Subcutaneous adipose tissue (tissue), 4 donors: Measurements from ENCODE around the gene KIF5A. TPM values are rescaled to one million over a fixed set of nuclear protein-coding genes. Genes with fewer than 3 reads are reported as not detected.

Experiments used
- total RNA-seq, 4 donors: library from RNA; depleted of rRNA; stranded (reverse); fragments of >200 nt; gene quantifications; one replicate each; pipeline ENCODE4 v1.1.0, GENCODE V29; 2016
- TF ChIP-seq, protein P1 (sequence below): fragments of 450-650 bp; IDR thresholded peaks from one replicate; pipeline ENCODE4 v1.5.1; 2016; ENCODE audit warnings: low read depth, mild to moderate bottlenecking, control low read depth, antibody characterized with exemption, moderate library complexity

Gene KIF5A
- total RNA-seq, 4 donors from 2014 or later: 0.17 to 0.38 TPM; not detected in 2

DNA sequence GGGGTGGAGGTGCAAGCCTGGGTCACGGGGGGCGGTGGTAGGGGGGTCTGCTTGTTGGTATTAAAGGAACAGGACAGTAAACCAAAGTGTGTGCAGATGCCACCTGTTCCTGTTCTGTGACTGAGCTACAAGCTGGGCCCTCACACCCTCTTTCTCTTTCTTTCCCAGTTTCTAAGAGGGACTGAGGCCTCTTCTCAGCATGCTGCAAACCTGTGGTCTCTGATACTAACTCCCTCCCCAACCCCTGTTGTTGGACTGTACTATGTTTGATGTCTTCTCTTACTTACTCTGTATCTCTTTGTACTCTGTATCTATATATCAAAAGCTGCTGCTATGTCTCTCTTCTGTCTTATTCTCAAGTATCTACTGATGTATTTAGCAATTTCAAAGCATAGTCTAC, 34.2 kb downstream of the KIF5A start:
- TF ChIP-seq, protein P1, sequence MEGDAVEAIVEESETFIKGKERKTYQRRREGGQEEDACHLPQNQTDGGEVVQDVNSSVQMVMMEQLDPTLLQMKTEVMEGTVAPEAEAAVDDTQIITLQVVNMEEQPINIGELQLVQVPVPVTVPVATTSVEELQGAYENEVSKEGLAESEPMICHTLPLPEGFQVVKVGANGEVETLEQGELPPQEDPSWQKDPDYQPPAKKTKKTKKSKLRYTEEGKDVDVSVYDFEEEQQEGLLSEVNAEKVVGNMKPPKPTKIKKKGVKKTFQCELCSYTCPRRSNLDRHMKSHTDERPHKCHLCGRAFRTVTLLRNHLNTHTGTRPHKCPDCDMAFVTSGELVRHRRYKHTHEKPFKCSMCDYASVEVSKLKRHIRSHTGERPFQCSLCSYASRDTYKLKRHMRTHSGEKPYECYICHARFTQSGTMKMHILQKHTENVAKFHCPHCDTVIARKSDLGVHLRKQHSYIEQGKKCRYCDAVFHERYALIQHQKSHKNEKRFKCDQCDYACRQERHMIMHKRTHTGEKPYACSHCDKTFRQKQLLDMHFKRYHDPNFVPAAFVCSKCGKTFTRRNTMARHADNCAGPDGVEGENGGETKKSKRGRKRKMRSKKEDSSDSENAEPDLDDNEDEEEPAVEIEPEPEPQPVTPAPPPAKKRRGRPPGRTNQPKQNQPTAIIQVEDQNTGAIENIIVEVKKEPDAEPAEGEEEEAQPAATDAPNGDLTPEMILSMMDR: no peak

DNA sequence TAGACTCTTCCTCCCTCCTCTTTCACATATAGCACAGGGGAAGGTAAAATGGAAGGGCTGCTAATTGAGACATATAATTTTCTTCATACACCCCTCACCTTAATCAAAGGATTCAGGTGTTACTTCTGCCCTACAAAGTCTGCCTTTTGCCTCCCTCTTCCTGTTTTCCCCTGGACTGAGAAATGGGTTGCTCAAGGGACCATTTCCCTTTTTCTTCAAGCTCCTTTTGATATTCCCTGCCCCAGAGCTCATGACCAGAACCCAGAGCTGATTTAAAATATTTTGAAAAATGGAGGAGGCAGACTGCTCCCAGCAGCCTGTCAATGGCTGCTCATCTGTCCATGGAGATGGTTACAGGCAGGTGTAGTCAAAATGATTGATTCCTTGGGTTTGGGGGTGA, 34.8 kb downstream of the KIF5A start:
- TF ChIP-seq, protein P1: no peak

DNA sequence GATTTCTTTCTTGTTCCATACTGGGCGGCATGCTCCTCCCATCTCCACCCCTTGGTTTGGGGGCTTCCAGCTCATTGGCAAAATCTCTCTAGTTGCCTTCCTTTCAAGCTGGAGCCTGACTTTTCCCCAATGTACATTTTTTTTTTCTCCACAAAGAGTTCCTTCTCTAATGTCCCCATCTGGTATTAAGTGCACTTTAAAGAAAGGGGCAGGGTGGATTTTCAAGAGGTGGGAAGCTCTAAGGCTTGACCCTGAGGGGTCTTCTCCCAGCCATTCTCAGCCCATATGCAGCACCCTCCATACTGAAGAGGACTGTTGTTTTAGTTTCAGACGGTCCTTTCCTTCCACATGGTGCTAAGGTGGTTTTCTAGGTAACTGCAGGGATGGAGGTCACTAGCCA, 35.3 kb downstream of the KIF5A start:
- TF ChIP-seq, protein P1: no peak

DNA sequence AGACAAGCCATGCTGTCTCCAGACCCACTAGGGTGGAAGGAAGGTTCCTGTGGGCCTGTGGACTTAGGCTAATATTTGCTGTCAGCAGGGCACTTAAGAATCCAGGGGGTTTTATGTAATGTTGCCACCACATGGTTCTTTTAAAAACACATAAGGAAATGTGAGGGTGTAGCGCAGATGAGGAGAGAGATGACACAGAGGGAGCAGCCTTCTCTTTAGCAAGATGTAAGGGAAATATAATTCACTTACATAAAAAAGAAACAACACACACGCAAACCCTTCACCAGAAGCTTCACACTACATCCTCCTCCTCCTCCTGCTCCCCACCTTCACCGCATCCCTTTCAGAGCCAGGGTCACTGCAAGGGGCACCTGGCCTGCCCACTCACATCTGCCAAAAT, 36.3 kb downstream of the KIF5A start:
- TF ChIP-seq, protein P1: no peak

DNA sequence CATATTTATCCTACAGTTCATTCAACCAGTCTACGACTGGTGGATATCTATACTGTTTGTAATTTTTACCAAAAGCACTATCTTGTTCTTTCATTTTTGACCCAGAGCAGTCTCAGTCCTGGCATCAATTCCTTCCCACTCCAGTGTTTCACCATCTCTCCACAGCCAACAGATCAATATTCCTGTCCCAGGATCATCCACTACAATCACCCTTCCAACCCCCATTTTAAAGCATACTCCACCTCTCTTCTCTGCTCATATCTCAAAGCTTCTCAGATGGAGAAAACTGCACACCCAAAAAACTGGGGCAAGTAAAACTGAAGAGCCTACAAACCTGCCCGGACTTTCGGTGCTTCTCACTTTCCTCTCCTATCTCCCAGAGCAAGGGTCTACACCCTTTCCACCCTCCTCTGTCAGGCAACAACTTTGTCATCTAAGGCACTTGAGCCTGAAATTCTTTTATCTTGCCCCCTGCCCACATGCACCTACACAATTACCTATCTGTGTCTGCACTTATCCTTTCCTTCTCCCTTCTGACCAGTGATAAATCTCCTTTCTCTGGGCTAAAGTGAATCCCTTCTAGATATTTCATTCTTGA, 37.1 kb downstream of the KIF5A start:
- TF ChIP-seq, protein P1: no peak

DNA sequence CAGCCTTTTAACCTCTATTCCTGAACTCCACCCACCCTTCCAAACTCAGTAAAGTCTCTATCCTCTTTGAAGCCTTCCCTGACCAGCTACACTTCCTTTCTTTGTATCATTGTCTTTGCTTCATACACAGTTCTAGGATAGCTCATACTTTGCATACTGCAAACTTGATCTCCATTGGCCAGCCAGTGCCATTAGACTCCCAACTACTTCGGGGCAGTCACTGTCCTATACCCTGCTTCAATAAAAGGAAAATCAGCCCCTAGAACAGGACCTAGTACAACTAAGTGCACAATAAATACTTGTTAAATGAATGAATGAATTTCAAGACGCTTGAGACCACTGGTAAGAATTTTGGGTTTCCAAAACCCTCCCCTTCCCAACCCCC, 40.6 kb downstream of the KIF5A start:
- TF ChIP-seq, protein P1: no peak

DNA sequence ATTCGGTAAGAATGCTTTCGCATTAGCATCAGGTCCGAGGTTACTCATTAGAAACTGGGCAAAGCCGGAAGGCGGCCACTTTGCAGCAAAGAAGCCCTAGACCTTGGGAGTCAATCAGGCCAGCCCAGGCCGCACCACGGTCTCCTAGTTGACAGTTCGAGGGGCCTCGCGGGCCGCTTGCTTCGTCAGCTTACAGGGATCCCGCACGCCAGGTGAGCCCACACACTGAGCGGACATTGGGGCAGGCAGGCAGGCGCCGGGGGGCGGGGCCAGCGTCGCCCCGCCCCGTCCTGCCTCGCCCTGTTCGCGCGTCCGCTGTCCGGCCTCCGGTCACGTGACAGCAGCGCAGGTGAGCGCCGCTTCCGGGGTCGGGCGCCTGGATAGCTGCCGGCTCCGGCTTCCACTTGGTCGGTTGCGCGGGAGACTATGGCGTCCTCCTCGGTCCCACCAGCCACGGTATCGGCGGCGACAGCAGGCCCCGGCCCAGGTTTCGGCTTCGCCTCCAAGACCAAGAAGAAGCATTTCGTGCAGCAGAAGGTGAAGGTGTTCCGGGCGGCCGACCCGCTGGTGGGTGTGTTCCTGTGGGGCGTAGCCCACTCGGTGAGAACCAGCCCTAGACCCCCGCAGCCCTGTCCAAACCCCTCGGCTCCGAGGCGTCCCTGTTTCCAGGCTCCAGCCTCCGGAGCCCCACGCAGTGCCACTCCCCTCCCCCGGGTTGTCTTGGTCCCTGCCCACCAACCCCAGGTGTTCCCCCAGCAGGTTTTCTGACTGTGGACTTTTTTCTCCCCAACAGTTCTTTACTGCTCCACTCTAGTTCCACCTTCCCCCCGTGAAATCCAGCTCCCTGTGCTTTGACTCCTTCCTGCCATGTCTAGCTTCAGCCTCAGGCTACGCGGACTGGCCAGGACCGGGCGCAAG, 41.3 kb downstream of the KIF5A start, which contains the start of gene PIP4K2C:
Gene PIP4K2C, plus strand, starts transcription at position 329 of the 918 bp plus-strand sequence. Its CDS starts 98 bp downstream, at position 427.
- TF ChIP-seq, protein P1: no peak
